ENCODE data around the gene SLC14A1.

DNA sequence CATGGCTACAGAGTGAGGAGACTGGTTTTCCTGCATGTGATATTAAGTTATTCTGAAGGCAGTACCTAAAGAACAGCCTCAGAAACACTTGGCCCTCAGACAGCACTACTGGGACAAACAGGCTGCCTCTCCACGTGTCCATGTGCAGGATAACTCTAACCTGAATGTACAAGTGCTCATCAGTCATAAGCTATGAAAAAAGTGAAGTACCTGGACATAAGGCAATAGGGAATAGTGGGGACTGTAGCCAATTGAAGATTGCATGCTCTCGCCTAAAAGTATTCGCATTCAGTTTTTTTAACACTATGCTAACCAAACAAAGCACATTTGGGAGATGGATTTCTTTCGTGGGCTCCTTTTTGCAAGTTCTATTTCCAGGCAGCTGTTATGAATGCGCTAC, 33.0 kb downstream of the SLC14A1 start:
- TF ChIP-seq POLR2A (IDR thresholded peaks at IDR 0.05; ENCODE audit: low read depth, low read length), result no peak
- TF ChIP-seq, protein P1, sequence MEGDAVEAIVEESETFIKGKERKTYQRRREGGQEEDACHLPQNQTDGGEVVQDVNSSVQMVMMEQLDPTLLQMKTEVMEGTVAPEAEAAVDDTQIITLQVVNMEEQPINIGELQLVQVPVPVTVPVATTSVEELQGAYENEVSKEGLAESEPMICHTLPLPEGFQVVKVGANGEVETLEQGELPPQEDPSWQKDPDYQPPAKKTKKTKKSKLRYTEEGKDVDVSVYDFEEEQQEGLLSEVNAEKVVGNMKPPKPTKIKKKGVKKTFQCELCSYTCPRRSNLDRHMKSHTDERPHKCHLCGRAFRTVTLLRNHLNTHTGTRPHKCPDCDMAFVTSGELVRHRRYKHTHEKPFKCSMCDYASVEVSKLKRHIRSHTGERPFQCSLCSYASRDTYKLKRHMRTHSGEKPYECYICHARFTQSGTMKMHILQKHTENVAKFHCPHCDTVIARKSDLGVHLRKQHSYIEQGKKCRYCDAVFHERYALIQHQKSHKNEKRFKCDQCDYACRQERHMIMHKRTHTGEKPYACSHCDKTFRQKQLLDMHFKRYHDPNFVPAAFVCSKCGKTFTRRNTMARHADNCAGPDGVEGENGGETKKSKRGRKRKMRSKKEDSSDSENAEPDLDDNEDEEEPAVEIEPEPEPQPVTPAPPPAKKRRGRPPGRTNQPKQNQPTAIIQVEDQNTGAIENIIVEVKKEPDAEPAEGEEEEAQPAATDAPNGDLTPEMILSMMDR (conservative IDR thresholded peaks at IDR 0.05; ENCODE audit: low read depth, low read length), result no peak
- TF ChIP-seq RCOR1 (IDR thresholded peaks at IDR 0.05; ENCODE audit: insufficient replicate concordance, low read length), result no peak
- no peak for TF ChIP-seq RAD21 (IDR thresholded peaks at IDR 0.05; ENCODE audit: low read length)
- TF ChIP-seq, protein P2, sequence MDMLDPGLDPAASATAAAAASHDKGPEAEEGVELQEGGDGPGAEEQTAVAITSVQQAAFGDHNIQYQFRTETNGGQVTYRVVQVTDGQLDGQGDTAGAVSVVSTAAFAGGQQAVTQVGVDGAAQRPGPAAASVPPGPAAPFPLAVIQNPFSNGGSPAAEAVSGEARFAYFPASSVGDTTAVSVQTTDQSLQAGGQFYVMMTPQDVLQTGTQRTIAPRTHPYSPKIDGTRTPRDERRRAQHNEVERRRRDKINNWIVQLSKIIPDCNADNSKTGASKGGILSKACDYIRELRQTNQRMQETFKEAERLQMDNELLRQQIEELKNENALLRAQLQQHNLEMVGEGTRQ (IDR thresholded peaks at IDR 0.05; ENCODE audit: low read depth, low read length), result no peak
- no peak for TF ChIP-seq RFX5 (IDR thresholded peaks at IDR 0.05; ENCODE audit: low read depth, low read length)
